ENCODE data around the gene CC2D1A.
"Not testable (repeated sequence)": the region's sequence is repeated elsewhere in the genome, so short reads cannot be mapped to it uniquely, and the experiment has no call there.

The CC2D1A gene

GRCh38 chr19:13962699-13963602 lies 57.0 kb downstream of the CC2D1A start:
- no peak for DNase-seq (ENCODE audit: low spot score)

- no peak for DNase-seq (ENCODE audit: low spot score)
Observed at GRCh38 chr19:13963603-13964105, 57.7 kb downstream of the CC2D1A start.

- DNase-seq (ENCODE audit: low spot score): no peak
Observed at GRCh38 chr19:13964776-13965175, 58.8 kb downstream of the CC2D1A start.

GRCh38 chr19:13965377-13965896 lies 59.4 kb downstream of the CC2D1A start:
- no peak for DNase-seq (ENCODE audit: low spot score)

- no peak for DNase-seq (ENCODE audit: low spot score)
Observed at GRCh38 chr19:13965926-13966683, 60.1 kb downstream of the CC2D1A start.

- DNase-seq (ENCODE audit: low spot score): no peak
Observed at GRCh38 chr19:13966684-13967128, 60.7 kb downstream of the CC2D1A start.

GRCh38 chr19:13967206-13967605 lies 61.2 kb downstream of the CC2D1A start:
- DNase-seq (ENCODE audit: low spot score): not testable (repeated sequence)

GRCh38 chr19:13968383-13968935 lies 62.5 kb downstream of the CC2D1A start:
- no peak for DNase-seq (ENCODE audit: low spot score)

GRCh38 chr19:13968999-13969398 lies 63.0 kb downstream of the CC2D1A start:
- DNase-seq (ENCODE audit: low spot score): no peak

- no peak for DNase-seq (ENCODE audit: low spot score)
Observed at GRCh38 chr19:13969897-13970296, 63.9 kb downstream of the CC2D1A start.

GRCh38 chr19:13971868-13972267 lies 65.9 kb downstream of the CC2D1A start:
- DNase-seq (ENCODE audit: low spot score): not testable (repeated sequence)

- DNase-seq (ENCODE audit: low spot score): no peak
Observed at GRCh38 chr19:13972368-13973155, 66.6 kb downstream of the CC2D1A start.

- DNase-seq (ENCODE audit: low spot score): not testable (repeated sequence)
Observed at GRCh38 chr19:13973479-13973878, 67.5 kb downstream of the CC2D1A start.

- DNase-seq (ENCODE audit: low spot score): no peak
Observed at GRCh38 chr19:13974073-13974472, 68.1 kb downstream of the CC2D1A start.

- no peak for DNase-seq (ENCODE audit: low spot score)
Observed at GRCh38 chr19:13975870-13976269, 69.9 kb downstream of the CC2D1A start.

- no peak for DNase-seq (ENCODE audit: low spot score)
Observed at GRCh38 chr19:13976446-13976845, 70.4 kb downstream of the CC2D1A start.

GRCh38 chr19:13977803-13978202 lies 71.8 kb downstream of the CC2D1A start:
- DNase-seq (ENCODE audit: low spot score): no peak

- no peak for DNase-seq (ENCODE audit: low spot score)
Observed at GRCh38 chr19:13978351-13979243, 72.6 kb downstream of the CC2D1A start.

GRCh38 chr19:13979244-13979615 lies 73.2 kb downstream of the CC2D1A start:
- no peak for DNase-seq (ENCODE audit: low spot score)

GRCh38 chr19:13979686-13980085 lies 73.7 kb downstream of the CC2D1A start:
- DNase-seq (ENCODE audit: low spot score): no peak

Measured in hematopoietic multipotent progenitor cell treated with erythropoietin and hydrocortisone succinate and interleukin-3 and kit ligand, for 15 days (in vitro differentiated cells).